Left lung (tissue), 10 donors: ENCODE data around the gene MMGT1. TPM values are rescaled to one million over a fixed set of nuclear protein-coding genes. Genes with fewer than 3 reads are reported as not detected.

Experiments
- ATAC-seq: fragments of 200-7000 bp; cut with Tn5 transposase; one replicate; pipeline ENCODE4 v1.9.1; 2020; ENCODE audit warnings: moderate library complexity
- DNase-seq, 4 donors: peaks; one replicate each; pipeline ENCODE4 v3.0.0-alpha.2; 2013 to 2020
- H3K27ac ChIP-seq, 2 donors: fragments of 200-600 bp; sonication (generic) in 1 of 2; one replicate each; pipeline versions ENCODE4 v1.5.0 to v1.8.0; 2020 to 2021
- H3K27me3 ChIP-seq, 2 donors: fragments of 200-600 bp; sonication (generic) in 1 of 2; one replicate each; pipeline versions ENCODE4 v1.5.0 to v1.8.0; 2020 to 2021
- H3K36me3 ChIP-seq, 2 donors: fragments of 200-600 bp; sonication (generic) in 1 of 2; one replicate each; pipeline versions ENCODE4 v1.5.0 to v1.8.0; 2020 to 2021
- H3K4me1 ChIP-seq, 2 donors: fragments of 200-600 bp; one replicate each; pipeline ENCODE4 v1.8.0; 2021
- H3K4me3 ChIP-seq, 2 donors: fragments of 200-600 bp; sonication (generic) in 1 of 2; one replicate each; pipeline versions ENCODE4 v1.5.0 to v1.8.0; 2020 to 2021; ENCODE audit warnings: mild to moderate bottlenecking in 1 of 2
- H3K9me3 ChIP-seq, 2 donors: fragments of 200-600 bp; sonication (generic) in 1 of 2; one replicate each; pipeline versions ENCODE4 v1.5.0 to v1.8.0; 2020 to 2021
- intact Hi-C, 2 donors: fragments of 100-400 bp; cut with DNase I; formaldehyde crosslinking; loops; one replicate each; pipeline versions ENCODE4 v1.11.2 to v1.14.2; 2022
- polyA plus RNA-seq, 6 donors: library from polyadenylated mRNA; unstranded; fragments of 120-200 nt; gene quantifications; one replicate each; pipeline ENCODE4 v1.2.1, GENCODE V29; 2013; ENCODE audit not compliant: insufficient read length in 6 of 6
- total RNA-seq, 2 donors: library from RNA; stranded (reverse); fragmentation: NEBNext Ultra II Directional; extraction: Animal tissue kit (Norgen Biotek cat#: 25700); gene quantifications; one replicate each; pipeline ENCODE4 v1.2.1, GENCODE V29; 2021
- TF ChIP-seq, protein P1 (sequence below), 2 donors: fragments of 200-600 bp; sonication (generic) in 1 of 2; IDR thresholded peaks; one replicate each; pipeline versions ENCODE4 v1.5.0 to v1.8.0; 2021; ENCODE audit warnings: antibody characterized with exemption in 2 of 2
- donor health status: DM: no; HTN: yes; CAD: no.
- donor health status: DM: no; HTN: no; CAD: no.

Gene MMGT1
- total and polyA plus RNA-seq, 8 donors, result 25.4 to 32.0 (median 29.4) TPM

DNA sequence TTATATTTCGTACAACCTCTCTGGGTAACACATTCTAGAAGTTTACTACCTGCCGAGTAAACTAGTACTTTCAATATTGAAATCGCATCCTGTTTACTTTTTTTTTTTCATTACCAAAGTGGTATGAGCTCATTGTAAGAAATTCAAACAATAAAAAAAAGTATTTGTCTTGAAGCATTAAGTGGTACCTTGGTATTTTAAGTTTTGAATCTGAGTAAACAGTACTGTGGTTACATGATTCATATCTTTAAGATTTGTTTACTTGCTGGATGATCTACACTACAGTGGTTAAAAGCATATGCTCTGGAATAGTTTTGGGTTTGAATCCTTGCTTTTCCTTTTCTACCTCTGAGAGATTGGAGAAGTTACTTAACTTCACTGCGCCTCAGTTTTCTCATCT is 3.8 kb upstream of the MMGT1 start:
- Histone ChIP-seq H3K36me3 (no peaks in the 10 kb centered on the region), H3K27ac (no peak overlapping the region), H3K27me3 (no peaks in the 10 kb centered on the region), H3K4me3 (no peak overlapping the region), H3K4me1 (peaks cover 0 to 9% of the 10 kb centered on the region in 2 donors), H3K9me3 (no peaks in the 10 kb centered on the region)
- TF ChIP-seq, protein P1, sequence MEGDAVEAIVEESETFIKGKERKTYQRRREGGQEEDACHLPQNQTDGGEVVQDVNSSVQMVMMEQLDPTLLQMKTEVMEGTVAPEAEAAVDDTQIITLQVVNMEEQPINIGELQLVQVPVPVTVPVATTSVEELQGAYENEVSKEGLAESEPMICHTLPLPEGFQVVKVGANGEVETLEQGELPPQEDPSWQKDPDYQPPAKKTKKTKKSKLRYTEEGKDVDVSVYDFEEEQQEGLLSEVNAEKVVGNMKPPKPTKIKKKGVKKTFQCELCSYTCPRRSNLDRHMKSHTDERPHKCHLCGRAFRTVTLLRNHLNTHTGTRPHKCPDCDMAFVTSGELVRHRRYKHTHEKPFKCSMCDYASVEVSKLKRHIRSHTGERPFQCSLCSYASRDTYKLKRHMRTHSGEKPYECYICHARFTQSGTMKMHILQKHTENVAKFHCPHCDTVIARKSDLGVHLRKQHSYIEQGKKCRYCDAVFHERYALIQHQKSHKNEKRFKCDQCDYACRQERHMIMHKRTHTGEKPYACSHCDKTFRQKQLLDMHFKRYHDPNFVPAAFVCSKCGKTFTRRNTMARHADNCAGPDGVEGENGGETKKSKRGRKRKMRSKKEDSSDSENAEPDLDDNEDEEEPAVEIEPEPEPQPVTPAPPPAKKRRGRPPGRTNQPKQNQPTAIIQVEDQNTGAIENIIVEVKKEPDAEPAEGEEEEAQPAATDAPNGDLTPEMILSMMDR (IDR thresholded peaks at IDR 0.05), result no peak
- intact Hi-C loops, result no loop called here
- no peak for ATAC-seq
- DNase-seq, result no peak

DNA sequence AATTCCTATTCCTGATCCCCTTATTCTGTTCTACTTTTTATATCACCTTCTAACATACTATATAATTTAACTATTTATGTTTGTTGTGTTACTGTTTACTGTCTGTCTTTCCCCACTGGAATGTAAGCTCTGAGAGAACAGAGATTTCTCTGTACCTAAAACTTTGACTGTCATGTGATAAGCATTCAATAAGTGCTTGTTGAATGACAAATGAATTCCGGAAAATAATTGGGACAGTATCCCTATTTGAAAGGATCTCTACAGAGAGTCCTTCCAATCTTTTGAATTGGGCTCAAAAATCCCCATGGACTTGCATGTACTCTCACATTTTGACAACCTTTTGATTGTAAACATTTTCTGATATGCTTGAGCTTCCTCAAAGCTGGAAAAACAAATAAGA is 1.6 kb upstream of the MMGT1 start:
- TF ChIP-seq, protein P1 (IDR thresholded peaks at IDR 0.05), result no peak
- no peaks in the 10 kb centered on the region for H3K27me3 ChIP-seq
- no peak overlapping the region for H3K4me3 ChIP-seq
- intact Hi-C loops, result no loop called here
- H3K36me3 ChIP-seq, result no peaks in the 10 kb centered on the region
- ATAC-seq (no peak), DNase-seq (no peak)
- H3K4me1 ChIP-seq, result peaks cover 0 to 16% of the 10 kb centered on the region in 2 donors
- no peaks in the 10 kb centered on the region for H3K9me3 ChIP-seq
- no peak overlapping the region for H3K27ac ChIP-seq

DNA sequence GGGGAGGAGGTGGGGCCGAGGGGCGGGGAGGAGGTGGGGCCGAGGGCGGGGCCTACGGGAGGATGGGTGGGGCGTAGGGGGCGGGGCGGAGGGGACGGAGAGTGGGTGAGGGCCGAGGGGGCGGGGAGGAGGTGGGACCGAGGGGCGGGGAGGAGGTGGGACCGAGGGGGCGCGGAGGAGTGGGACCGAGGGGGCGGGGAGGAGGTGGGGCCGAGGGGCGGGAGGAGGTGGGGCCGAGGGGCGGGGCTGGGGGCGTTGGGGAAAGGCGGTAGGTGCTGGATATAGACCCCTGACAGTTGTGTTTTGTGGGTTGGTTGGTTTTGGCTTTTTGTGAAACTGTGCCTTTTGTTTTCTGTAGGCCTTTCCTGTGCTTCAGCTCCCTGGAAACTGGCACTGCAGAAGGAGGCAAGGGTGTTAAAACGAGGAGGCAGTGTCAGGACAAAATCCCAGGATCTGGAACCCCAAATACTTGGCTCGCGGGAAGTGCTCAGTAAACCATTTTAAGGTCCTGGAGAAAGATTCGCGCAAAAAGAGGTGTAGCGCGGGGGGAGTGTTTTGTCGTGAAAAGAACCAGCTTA is 580 bp upstream of the MMGT1 start:
- ATAC-seq (peak; percentile 73), DNase-seq (peak; percentile 52 to 85 (median 82))
- intact Hi-C loops, result no loop called here
- Histone ChIP-seq H3K9me3 (no peaks in the 10 kb centered on the region), H3K4me1 (peaks cover 0 to 16% of the 10 kb centered on the region in 2 donors), H3K4me3 (peak overlapping the region; percentile 23 to 31), H3K36me3 (no peaks in the 10 kb centered on the region), H3K27ac (peak overlapping the region in 1 of 2 donors; percentile 48), H3K27me3 (no peaks in the 10 kb centered on the region)
- TF ChIP-seq, protein P1 (IDR thresholded peaks at IDR 0.05), result no peak

DNA sequence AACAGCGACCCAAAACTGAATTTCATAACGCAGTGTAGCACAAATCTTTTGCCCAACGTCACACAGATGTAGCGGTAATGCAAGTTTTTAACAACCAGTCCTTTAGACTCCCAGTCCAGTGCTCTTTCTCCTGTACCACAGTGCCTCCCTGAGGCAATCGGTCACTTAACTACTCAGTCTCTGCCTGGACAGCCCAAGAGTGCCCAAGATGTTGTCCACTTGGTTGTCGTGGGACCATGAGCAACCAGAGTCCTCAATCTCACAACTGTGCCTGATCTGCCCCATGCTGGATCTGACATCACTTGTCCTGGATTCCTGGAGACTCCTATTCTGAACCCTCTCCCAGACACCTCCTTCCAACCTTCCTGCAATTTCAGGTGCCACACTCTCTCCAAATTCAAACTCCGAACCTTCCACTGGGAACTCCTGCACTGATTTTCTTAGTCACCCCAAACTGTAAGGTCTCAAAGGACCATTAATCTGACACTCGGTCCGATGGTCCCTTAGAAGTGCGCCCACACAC is 702 bp downstream of the MMGT1 start:
- peak; percentile 55 for ATAC-seq
- intact Hi-C loops, result no loop called here
- Histone ChIP-seq H3K27me3 (no peaks in the 10 kb centered on the region), H3K36me3 (no peaks in the 10 kb centered on the region), H3K4me1 (peaks cover 0 to 16% of the 10 kb centered on the region in 2 donors), H3K4me3 (peak overlapping the region; percentile 54 to 64), H3K9me3 (no peaks in the 10 kb centered on the region), H3K27ac (peak overlapping the region; percentile 83 to 92)
- TF ChIP-seq, protein P1 (IDR thresholded peaks at IDR 0.05), result no peak
- DNase-seq, result peak in 2 of 4 donors; percentile 16 to 26

DNA sequence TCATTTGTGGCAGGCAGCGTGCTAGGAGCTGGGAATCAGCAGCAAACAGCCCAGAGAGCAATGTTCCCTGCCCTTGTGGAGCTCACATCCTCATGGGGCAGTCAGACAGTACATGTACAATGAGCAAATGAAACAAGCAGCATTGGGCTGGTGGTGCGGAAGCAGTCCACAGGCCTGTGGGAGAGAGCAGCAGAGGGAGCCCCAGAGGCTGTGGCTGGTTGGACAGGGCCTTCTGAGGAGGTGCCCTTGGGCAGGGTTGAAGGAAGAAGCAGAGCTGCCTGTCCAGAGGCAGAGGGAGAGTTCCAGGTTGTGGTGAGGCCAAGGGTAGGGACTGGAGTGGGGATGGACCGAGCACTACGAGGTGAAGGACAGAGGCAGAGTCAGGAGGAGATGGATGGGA is 22.5 kb downstream of the MMGT1 start:
- TF ChIP-seq, protein P1 (IDR thresholded peaks at IDR 0.05), result no peak
- DNase-seq (no peak), ATAC-seq (no peak)
- H3K9me3 ChIP-seq, result no peaks in the 10 kb centered on the region
- H3K27me3 ChIP-seq, result no peaks in the 10 kb centered on the region
- H3K27ac ChIP-seq, result no peak overlapping the region
- no peaks in the 10 kb centered on the region for H3K36me3 ChIP-seq
- H3K4me1 ChIP-seq, result no peaks in the 10 kb centered on the region
- intact Hi-C loops, result no loop called here
- no peak overlapping the region for H3K4me3 ChIP-seq
